Measurements from ENCODE around the gene ARHGAP24. TPM values are rescaled to one million over a fixed set of nuclear protein-coding genes. Genes with fewer than 3 reads are reported as not detected.
"Not testable (repeated sequence)": the region's sequence is repeated elsewhere in the genome, so short reads cannot be mapped to it uniquely, and the experiment has no call there.

ARHGAP24 gene
- total RNA-seq, 1 donor from 2014 or later = 34.2 TPM

GRCh38 chr4:85889314-85889713, 414.4 kb downstream of the ARHGAP24 start:
- no peak for DNase-seq (ENCODE audit: extremely low read depth, low read depth, low spot score)

DNA sequence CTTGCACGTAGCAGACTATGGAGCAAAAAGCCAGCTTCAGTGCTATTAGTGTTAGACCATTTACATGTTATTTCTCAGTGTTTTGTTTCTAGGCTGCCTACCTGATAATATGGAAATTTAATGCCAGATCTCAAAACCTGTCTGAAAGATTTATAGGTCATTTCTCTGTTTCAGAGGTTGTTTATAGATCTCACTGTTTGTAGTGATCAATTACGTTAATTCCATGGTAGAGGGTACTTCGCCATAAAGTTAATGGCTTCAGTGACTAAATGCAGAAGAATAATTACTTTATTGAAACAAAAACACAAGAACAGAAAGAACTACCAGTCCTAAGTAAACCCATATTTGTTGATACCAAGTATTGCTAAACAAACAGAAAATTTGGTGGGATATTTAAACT, 420.8 kb downstream of the ARHGAP24 start:
- DNase-seq (ENCODE audit: extremely low read depth, low read depth, low spot score) = no peak

GRCh38 chr4:85898231-85898630, 423.3 kb downstream of the ARHGAP24 start:
- no peak for DNase-seq (ENCODE audit: extremely low read depth, low read depth, low spot score)

GRCh38 chr4:85901500-85901899, 426.6 kb downstream of the ARHGAP24 start:
- DNase-seq (ENCODE audit: extremely low read depth, low read depth, low spot score) = no peak

DNA sequence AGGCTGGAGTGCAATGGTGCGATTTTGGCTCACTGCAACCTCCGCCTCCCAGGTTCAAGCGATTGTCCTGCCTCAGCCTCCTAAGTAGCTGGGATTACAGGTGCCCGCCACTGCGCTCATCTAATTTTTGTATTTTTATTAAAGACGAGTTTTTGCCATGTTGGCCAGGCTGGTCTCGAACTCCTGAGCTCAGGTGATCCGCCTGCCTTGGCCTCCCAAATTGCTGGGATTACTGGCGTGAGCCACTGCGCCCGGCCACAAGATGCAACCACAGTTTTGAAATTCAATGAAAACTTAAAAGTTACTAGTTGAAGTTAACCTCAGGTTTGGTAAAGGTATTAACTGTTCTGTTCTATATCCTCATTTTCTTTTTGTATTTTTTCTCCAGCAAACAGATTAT, 427.7 kb downstream of the ARHGAP24 start:
- DNase-seq (ENCODE audit: extremely low read depth, low read depth, low spot score) = not testable (repeated sequence)

GRCh38 chr4:85905761-85906160, 430.8 kb downstream of the ARHGAP24 start:
- DNase-seq (ENCODE audit: extremely low read depth, low read depth, low spot score) = no peak

DNA sequence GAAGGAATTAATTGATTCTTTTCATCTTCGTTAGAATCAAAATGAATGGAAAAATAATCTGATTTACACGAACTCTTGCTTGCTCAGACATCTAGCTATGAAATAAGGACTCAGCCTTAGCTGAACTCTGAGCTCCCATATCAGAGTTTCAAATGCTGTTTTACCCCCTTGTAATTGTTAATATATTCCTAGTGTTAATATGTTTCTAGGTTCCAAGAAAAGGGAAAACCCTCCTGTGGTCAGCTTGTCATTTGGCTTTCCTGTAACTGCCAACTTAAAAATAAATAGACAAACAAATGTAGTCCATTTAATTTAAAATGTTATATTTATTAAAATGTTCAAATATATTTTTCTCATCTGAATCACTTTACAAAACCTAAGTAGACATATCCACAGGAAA, 432.1 kb downstream of the ARHGAP24 start:
- DNase-seq (ENCODE audit: extremely low read depth, low read depth, low spot score) = no peak

DNA sequence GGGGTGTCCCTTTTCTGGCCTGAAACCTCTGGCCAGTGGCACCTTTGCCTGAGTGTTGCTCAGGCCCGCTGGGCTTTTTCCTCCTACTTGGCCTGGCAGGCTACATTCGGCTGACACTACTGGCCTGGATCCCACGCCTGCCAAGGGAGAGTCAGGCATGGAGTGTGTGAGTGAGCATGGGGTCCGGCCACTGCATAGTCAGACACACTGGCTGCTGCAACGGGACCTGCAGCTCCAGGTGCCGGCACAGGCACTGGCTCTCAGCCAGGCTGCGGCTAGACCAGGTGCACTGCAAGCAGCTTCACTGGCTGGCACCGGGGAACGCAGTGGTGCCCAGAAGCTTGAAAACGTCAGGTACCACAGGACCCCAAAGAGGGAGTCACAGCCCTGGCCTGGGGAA, 434.9 kb downstream of the ARHGAP24 start:
- no peak for DNase-seq (ENCODE audit: extremely low read depth, low read depth, low spot score)

GRCh38 chr4:85910985-85911384, 436.0 kb downstream of the ARHGAP24 start:
- no peak for DNase-seq (ENCODE audit: extremely low read depth, low read depth, low spot score)

DNA sequence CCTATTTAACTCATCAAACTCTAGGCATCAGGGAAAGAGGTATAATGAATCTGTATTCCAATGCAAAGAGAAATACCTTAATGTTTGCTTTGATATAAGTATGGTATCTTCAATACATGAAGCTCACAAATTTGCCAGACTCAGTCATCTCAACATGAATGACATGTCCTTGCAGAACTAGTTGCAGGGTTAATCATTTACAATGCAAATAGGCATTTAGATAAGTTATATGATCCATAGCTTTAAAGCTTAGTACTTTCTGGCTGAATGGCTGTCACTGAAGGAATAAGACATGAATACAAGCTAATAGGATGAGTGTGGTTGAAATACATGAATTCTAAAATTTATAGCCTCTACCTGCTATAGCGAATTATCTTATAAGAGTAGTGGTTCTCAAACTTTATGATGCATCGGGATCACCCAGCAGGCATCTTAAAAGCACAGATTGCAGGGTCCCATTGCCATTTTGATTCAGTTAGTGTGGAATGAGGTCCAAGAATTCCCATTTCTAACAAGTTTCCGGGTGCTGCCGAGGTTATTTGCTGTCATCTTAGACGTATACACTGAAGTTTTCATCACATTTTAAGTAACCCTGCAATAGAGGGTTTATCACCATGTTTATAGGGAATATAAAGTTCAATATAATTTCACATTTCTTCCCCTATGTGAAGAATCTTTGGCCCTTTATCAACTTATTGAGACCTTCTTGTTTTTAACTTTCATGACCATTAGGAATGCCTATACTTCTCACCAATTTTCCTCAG, 439.2 kb downstream of the ARHGAP24 start:
- no peak for DNase-seq (ENCODE audit: extremely low read depth, low read depth, low spot score)

GRCh38 chr4:85915570-85915969, 440.6 kb downstream of the ARHGAP24 start:
- not testable (repeated sequence) for DNase-seq (ENCODE audit: extremely low read depth, low read depth, low spot score)

DNA sequence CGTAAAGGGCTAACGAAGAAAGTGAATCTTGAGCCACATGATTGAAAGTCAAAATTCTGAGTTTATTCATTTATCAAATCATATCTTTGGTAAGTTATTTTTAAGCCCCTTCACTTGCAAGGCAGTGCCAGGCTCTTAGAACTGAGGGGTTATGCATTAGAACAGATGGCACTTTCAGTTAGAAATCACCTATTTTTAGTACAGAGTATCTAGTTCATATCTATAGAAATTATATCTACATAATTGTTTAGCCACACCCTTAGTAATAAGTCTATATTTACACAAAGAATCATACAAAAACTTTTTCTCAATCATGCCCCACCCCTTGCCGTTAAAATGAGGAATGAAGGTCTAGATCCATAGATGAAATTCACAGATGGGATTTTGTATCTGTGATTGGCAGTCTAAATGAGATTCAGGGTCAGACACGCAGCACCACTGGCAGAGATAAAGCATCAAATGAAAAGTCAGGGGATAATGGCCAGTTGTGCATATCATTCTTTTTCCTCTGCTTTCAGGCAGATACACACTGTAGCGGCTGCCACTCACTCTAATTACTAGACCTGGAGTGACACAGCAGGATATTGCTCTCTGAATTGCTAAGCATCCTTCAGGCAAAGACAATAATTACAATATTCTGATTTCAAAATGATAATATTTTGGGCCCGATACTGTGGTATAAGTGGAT, 444.4 kb downstream of the ARHGAP24 start:
- DNase-seq (ENCODE audit: extremely low read depth, low read depth, low spot score) = no peak

DNA sequence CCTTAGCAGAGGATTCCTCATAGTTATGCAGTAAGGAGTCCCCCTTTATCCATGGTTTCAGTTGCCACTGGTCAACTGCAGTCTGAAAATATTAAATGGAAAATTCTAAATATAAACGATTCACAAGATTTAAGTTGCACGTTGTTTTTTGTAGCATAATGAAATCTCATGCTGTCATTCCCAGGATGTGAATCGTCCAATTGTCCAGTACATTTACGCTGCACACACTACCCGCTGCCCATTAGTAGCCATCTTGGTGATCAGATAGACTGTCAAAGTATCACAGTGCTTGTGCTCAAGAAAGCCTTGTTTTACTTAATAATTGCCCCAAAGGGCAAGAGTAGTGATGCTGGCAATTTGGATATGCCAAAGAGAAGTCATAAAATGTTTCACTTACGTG, 450.1 kb downstream of the ARHGAP24 start:
- peak; percentile 22 for DNase-seq (ENCODE audit: extremely low read depth, low read depth, low spot score)

GRCh38 chr4:85928775-85929591, 454.0 kb downstream of the ARHGAP24 start:
- no peak for DNase-seq (ENCODE audit: extremely low read depth, low read depth, low spot score)

GRCh38 chr4:85929961-85930665, 455.2 kb downstream of the ARHGAP24 start:
- no peak for DNase-seq (ENCODE audit: extremely low read depth, low read depth, low spot score)

- no peak for DNase-seq (ENCODE audit: extremely low read depth, low read depth, low spot score)
Observed at GRCh38 chr4:85932500-85933290, 457.7 kb downstream of the ARHGAP24 start.

GRCh38 chr4:85933291-85933640, 458.3 kb downstream of the ARHGAP24 start:
- DNase-seq (ENCODE audit: extremely low read depth, low read depth, low spot score) = no peak

- no peak for DNase-seq (ENCODE audit: extremely low read depth, low read depth, low spot score)
Observed at GRCh38 chr4:85937507-85937906, 462.6 kb downstream of the ARHGAP24 start.

- DNase-seq (ENCODE audit: extremely low read depth, low read depth, low spot score) = no peak
Observed at GRCh38 chr4:85938062-85938461, 463.1 kb downstream of the ARHGAP24 start.

- DNase-seq (ENCODE audit: extremely low read depth, low read depth, low spot score) = no peak
Observed at GRCh38 chr4:85938902-85939301, 464.0 kb downstream of the ARHGAP24 start.
